Pancreas (tissue), 10 donors: ENCODE data around the gene PRL. TPM values are rescaled to one million over a fixed set of nuclear protein-coding genes. Genes with fewer than 3 reads are reported as not detected.

Experiments
- ATAC-seq, 4 donors: fragments of 200-7000 bp; cut with Tn5 transposase; one replicate each; pipeline versions ENCODE4 v1.8.0 to v1.9.1; 2020; ENCODE audit warnings: mild to moderate bottlenecking in 4 of 4, moderate library complexity in 4 of 4
- DNase-seq, 6 donors: peaks; one replicate each; pipeline ENCODE4 v3.0.0-alpha.2; 2020
- FAIRE-seq: peaks from 2 replicates; lab custom pipeline; 2012; peaks lifted over from hg19 to GRCh38; lab: Jason Lieb, UNC
- H3K27ac ChIP-seq, 4 donors: fragments of 200-600 bp; sonication (generic); 1 replicate in 3 of 4; 2 replicates in 1 of 4; pipeline versions ENCODE4 v1.5.0 to v1.8.0; 2020
- H3K27me3 ChIP-seq, 4 donors: fragments of 200-600 bp; one replicate each; pipeline ENCODE4 v1.8.0; 2021
- H3K36me3 ChIP-seq, 3 donors: fragments of 200-600 bp; sonication (generic) in 1 of 3; one replicate each; pipeline versions ENCODE4 v1.5.0 to v1.8.0; 2020 to 2021
- H3K4me1 ChIP-seq, 3 donors: fragments of 200-600 bp; one replicate each; pipeline ENCODE4 v1.8.0; 2021
- H3K4me3 ChIP-seq, 4 donors: fragments of 200-600 bp; sonication (generic) in 2 of 4; one replicate each; pipeline versions ENCODE4 v1.5.0 to v1.8.0; 2020 to 2021
- H3K9me3 ChIP-seq, 4 donors: fragments of 200-600 bp; one replicate each; pipeline ENCODE4 v1.8.0; 2021
- CTCF ChIP-seq, 4 donors: fragments of 200-600 bp; sonication (generic) in 3 of 4; IDR thresholded peaks; one replicate each; pipeline versions ENCODE4 v1.5.0 to v1.8.0; 2021; ENCODE audit warnings: antibody characterized with exemption in 4 of 4
- WGBS, 2 donors: extraction: QIAGEN DNeasy Blood & Tissue Kit; methylation state at CpG; one replicate each; pipeline ENCODE4 v1.1.7; 2013; 5-methylcytosine and 5-hydroxymethylcytosine counted together
- intact Hi-C, 3 donors: fragments of 100-400 bp; cut with DNase I; formaldehyde crosslinking; loops; one replicate each; pipeline versions ENCODE4 v1.11.1 to v1.14.2; 2022
- polyA plus RNA-seq, 2 donors: library from polyadenylated mRNA; stranded (reverse); fragments of 200-250 nt; gene quantifications; one replicate each; pipeline ENCODE4 v1.2.3, GENCODE V29; 2013
- total RNA-seq, 6 donors: library from RNA; stranded (reverse); fragmentation: NEBNext Ultra II Directional in 4 of 6; extraction: Animal tissue kit (Norgen Biotek cat#: 25700) in 4 of 6; gene quantifications; one replicate each; pipeline versions ENCODE4 v1.2.1 to v1.2.4, GENCODE V29; 2021 to 2023
- donor health status: healthy with polysubstance abuse.
- donor health status: DM: no; HTN: no; CAD: no; lungs with moderate emphysema.
- donor health status: DM: no; HTN: no; CAD: no.
- donor health status: control.
- donor health status: control.
- donor health status: Bipolar disorder and iron deficiency.
- donor health status: DM: yes; HTN: yes; CAD: no.
- donor health status: DM: no; HTN: no; CAD: no.
- donor health status: DM: no; HTN: no; CAD: no.
- donor health status: DM: yes; HTN: yes; CAD: no.

PRL gene
- total and polyA plus RNA-seq, 8 donors, result not detected

- DNase-seq, result no peak
- no peak for ATAC-seq
- Histone ChIP-seq H3K4me1 (no peaks in the 10 kb centered on the region), H3K27me3 (no peaks in the 10 kb centered on the region), H3K9me3 (no peaks in the 10 kb centered on the region), H3K36me3 (no peaks in the 10 kb centered on the region), H3K27ac (no peak overlapping the region), H3K4me3 (no peak overlapping the region)
- FAIRE-seq, result no peak
- TF ChIP-seq CTCF (IDR thresholded peaks at IDR 0.05), result no peak
- WGBS, 2 donors, result 78 to 83% methylated on average over 2 of the region's 2 CpGs
- intact Hi-C loops, result no loop called here
Observed at GRCh38 chr6:22332216-22332615, 35.4 kb upstream of the PRL start.

GRCh38 chr6:22330941-22331340, 34.1 kb upstream of the PRL start:
- no peak for FAIRE-seq

GRCh38 chr6:22328474-22328873, 31.6 kb upstream of the PRL start:
- H3K27ac ChIP-seq, result no peak overlapping the region
- no peaks in the 10 kb centered on the region for H3K4me1 ChIP-seq
- intact Hi-C loops, result no loop called here
- no peak for FAIRE-seq
- no peaks in the 10 kb centered on the region for H3K9me3 ChIP-seq
- no peak for ATAC-seq
- no peak for DNase-seq
- 74 to 82% methylated on average over 5 of the region's 5 CpGs for WGBS, 2 donors
- no peaks in the 10 kb centered on the region for H3K36me3 ChIP-seq
- H3K27me3 ChIP-seq, result no peaks in the 10 kb centered on the region
- TF ChIP-seq CTCF (IDR thresholded peaks at IDR 0.05), result no peak
- H3K4me3 ChIP-seq, result no peak overlapping the region

More at GRCh38 chr6:22330941-22331340, 34.1 kb upstream of the PRL start:
- ATAC-seq (no peak), DNase-seq (no peak)
- Histone ChIP-seq H3K27ac (no peak overlapping the region), H3K9me3 (no peaks in the 10 kb centered on the region), H3K36me3 (no peaks in the 10 kb centered on the region), H3K4me1 (no peaks in the 10 kb centered on the region), H3K4me3 (no peak overlapping the region), H3K27me3 (no peaks in the 10 kb centered on the region)
- intact Hi-C loops, result no loop called here
- 93 to 96% methylated on average over 4 of the region's 4 CpGs for WGBS, 2 donors
- no peak for TF ChIP-seq CTCF (IDR thresholded peaks at IDR 0.05)

- intact Hi-C loops, result no loop called here
- DNase-seq (no peak), ATAC-seq (no peak), FAIRE-seq (no peak)
- Histone ChIP-seq H3K4me1 (no peaks in the 10 kb centered on the region), H3K9me3 (no peaks in the 10 kb centered on the region), H3K36me3 (no peaks in the 10 kb centered on the region), H3K27me3 (no peaks in the 10 kb centered on the region), H3K4me3 (no peak overlapping the region), H3K27ac (no peak overlapping the region)
- no peak for TF ChIP-seq CTCF (IDR thresholded peaks at IDR 0.05)
- 77 to 87% methylated on average over 2 of the region's 2 CpGs for WGBS, 2 donors
Observed at GRCh38 chr6:22327881-22328280, 31.0 kb upstream of the PRL start.

- no peak overlapping the region for H3K27ac ChIP-seq
- intact Hi-C loops, result no loop called here
- H3K27me3 ChIP-seq, result no peaks in the 10 kb centered on the region
- H3K4me3 ChIP-seq, result no peak overlapping the region
- 79 to 88% methylated on average over 6 of the region's 6 CpGs for WGBS, 2 donors
- H3K36me3 ChIP-seq, result no peaks in the 10 kb centered on the region
- FAIRE-seq, result no peak
- H3K4me1 ChIP-seq, result no peaks in the 10 kb centered on the region
- H3K9me3 ChIP-seq, result no peaks in the 10 kb centered on the region
- no peak for DNase-seq
- ATAC-seq, result no peak
- TF ChIP-seq CTCF (IDR thresholded peaks at IDR 0.05), result no peak
Observed at GRCh38 chr6:22326500-22326899, 29.7 kb upstream of the PRL start.
